ENCODE measurements around the gene STX1A.
"Not testable (repeated sequence)": the region's sequence is repeated elsewhere in the genome, so short reads cannot be mapped to it uniquely, and the experiment has no call there.

STX1A gene

GRCh38 chr7:73681031-73681430, 38.4 kb downstream of the STX1A start:
- no peak for DNase-seq (ENCODE audit: low read depth)

DNA sequence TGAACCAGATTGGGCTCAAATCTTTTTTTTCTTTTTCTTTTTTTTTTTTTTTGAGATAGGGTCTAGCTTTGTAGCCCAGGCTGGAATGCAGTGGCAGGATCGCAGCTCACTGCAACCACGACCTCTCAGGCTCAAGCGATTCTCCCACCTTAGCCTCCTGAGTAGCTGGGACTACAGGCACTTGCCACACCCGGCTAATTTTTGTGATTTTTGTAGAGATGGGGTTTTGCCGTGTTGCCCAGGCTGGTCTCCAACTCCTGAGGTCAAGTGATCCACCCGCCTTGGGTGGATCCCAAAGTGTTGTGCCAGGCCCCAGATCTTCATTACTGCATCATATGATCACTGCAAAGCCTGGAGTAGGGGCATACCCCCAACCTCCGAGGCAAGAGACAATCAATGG, 39.0 kb downstream of the STX1A start:
- DNase-seq (ENCODE audit: low read depth) = no peak

DNA sequence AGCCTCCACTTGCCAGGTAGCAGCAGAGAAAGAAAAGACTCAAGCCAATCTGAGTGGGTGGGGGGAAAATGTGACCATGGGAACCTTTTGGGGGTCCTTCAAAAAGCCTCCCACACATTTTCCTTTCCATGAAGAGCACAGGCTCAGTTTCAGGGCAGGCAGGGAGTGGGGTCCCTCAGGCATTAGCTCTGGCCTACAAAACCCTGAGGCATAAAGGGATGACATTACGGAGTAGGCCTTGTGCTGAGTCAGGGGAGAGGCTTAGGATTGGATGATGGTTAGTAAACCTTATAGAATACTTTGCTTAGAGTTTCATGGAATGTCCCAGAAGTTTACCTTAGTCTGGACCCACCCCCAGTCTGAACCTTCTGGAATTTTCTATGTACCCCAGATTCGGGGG, 39.8 kb downstream of the STX1A start:
- DNase-seq (ENCODE audit: low read depth) = no peak

DNA sequence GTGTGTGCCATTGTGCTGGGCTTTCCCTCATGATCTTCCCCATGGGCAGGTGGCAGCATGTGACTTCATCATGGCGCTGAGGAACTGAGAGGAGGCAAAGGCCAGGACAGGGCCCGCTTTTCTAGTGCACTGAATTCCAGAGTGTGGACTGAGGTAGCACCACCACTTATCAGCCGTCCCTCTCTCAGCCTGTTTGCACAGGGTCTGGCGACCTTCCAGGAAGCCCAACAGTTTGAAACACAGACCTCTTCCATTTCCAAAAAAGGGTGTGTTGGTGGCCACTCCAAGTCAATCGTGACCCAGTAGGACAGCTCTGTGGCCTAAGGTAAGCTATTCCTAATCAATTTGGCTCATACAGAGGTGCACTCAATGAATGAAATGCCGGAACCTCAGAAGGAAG, 40.6 kb downstream of the STX1A start:
- no peak for DNase-seq (ENCODE audit: low read depth)

DNA sequence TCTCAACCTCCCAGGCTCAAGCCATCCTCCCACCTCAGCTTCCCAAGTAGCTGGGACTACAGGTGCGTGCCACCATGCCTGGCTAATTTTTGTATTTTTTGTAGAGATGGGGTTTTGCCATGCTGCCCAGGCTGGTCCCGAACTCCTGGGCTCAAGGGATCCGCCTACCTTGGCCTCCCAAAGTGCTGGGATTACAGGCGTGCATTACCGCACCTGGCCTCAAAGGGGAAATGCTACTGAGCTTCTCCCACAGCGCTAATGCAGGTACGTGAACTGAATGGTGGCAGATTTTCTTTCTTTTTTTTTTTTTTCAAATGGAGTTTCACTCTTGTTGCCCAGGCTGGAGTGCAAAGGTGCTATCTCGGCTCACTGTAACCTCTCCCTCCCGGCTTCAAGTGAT, 43.4 kb downstream of the STX1A start:
- not testable (repeated sequence) for DNase-seq (ENCODE audit: low read depth)

- DNase-seq (ENCODE audit: low read depth) = no peak
Measured at GRCh38 chr7:73674468-73675124, 44.9 kb downstream of the STX1A start.

DNA sequence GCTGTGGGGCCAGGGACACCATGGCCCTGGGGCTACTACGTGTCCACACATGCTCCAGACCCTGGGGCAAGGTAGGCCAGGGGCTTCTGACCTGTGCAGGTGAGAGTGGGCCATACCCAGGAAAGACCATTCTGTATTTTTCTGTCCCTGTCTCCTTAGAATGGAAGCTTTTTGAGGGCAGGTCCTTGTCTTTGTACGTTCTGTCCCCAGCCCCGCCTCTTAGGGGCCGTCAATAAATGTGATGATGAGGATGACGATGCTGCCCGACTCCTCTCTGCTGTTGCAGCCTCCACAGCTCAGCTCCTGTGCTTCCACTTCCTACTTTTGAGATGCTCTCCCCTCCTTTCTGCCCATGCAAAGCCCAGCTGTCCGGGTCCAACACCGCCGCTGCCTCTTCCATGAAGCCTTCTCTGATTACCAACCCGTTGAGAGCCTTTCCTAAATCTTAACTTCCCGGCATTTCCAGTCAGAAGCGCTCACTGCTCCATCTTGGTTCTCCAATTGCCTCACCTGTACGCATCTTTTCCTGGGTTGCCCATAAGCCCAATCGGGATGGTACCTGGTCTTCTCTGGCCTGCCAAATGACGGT, 47.5 kb downstream of the STX1A start:
- DNase-seq (ENCODE audit: low read depth) = no peak

- no peak for DNase-seq (ENCODE audit: low read depth)
Measured at GRCh38 chr7:73671322-73671661, 48.2 kb downstream of the STX1A start.

DNA sequence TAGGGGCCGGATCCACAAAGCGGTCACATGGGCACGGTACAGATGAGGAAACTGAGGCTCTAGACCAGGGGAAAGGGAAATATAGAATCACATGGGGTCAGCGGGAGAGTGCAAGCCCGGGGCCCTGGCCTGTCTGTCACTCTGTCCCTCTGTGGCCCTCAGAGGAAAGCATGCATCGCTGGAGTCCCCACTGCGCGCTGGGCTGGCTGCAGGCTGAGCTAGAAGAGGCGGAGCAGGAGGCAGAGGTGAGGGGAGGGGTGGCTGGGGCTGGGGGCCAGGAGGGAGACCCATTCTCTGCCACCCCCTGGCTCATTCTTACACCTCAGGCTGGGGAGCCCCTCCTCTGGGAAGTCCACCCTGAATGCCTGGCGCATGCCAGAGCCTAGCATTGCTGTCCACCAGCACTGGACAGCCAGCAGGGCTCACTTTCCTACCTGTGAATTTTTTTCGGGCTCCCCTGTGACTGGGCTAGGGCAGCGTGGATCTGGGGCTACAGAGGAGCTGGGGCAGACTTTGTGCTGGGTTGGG, 49.5 kb downstream of the STX1A start:
- DNase-seq (ENCODE audit: low read depth) = no peak

GRCh38 chr7:73669288-73669701, 50.2 kb downstream of the STX1A start:
- no peak for DNase-seq (ENCODE audit: low read depth)

DNA sequence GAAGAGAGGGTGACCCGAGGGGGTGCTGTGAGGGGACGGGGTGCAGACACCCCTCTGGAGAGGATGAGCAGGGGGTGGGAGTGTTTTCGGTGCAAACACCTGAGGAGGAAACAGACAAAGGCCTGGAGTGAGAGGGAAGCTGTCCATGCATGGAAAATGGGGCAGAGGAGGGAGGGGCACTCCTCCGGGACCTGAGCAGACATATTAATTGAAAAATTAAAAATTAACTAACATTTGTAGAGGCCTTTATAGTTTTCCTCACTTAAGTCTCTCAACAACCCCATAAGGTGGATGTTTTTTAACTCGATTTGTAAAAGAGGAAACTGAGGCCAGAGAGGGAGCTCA, 50.6 kb downstream of the STX1A start:
- DNase-seq (ENCODE audit: low read depth) = no peak

- no peak for DNase-seq (ENCODE audit: low read depth)
Measured at GRCh38 chr7:73668103-73668885, 51.2 kb downstream of the STX1A start.

- peak; percentile 86 for DNase-seq (ENCODE audit: low read depth)
Measured at GRCh38 chr7:73667344-73668102, 51.9 kb downstream of the STX1A start, which contains the start of gene VPS37D. Gene VPS37D (plus strand): TSS chr7:73667831. CDS start chr7:73667959, 128 bp downstream.

- DNase-seq (ENCODE audit: low read depth) = no peak
Measured at GRCh38 chr7:73663033-73663432, 56.4 kb downstream of the STX1A start.

- DNase-seq (ENCODE audit: low read depth) = not testable (repeated sequence)
Measured at GRCh38 chr7:73660594-73660993, 58.9 kb downstream of the STX1A start.

GRCh38 chr7:73659983-73660382, 59.5 kb downstream of the STX1A start:
- no peak for DNase-seq (ENCODE audit: low read depth)

DNA sequence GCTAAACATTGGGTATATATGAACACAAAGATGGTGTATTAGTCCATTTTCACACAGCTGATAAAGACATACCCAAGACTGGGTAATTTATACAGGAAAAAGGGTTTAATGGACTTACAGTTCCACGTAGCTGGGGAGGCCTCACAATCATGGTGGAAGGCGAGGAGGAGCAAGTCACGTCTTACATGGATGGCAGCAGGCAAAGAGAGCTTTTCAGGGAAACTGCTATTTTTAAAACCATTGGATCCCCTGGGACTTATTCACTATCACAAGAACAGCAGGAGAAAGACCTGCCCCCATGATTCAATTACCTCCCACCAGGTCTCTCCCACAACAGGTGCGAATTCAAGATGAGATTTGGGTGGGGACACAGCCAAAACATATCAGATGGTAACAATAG, 64.2 kb downstream of the STX1A start:
- DNase-seq (ENCODE audit: low read depth) = not testable (repeated sequence)

DNA sequence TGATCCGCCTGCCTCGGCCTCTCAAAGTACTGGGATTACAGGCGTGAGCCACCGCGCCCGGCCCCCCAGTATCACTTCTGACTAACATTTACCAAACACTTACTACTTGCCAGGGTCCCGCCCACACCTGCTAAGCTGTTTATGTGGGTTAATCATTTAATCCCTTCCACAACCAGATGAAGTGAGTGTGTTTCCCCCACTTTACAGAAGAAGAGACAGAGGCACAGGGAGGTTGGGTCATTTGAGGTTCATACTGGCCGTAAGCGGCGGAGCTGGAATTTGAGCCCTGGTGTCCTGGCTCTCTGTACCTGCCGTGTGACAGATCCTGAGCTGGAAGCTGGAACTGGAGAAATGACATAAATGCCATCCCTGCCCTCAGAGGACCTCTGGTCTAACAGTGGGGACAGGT, 66.9 kb downstream of the STX1A start:
- no peak for DNase-seq (ENCODE audit: low read depth)

- DNase-seq (ENCODE audit: low read depth) = no peak
Measured at GRCh38 chr7:73650524-73650923, 68.9 kb downstream of the STX1A start.

GRCh38 chr7:73649576-73649975, 69.9 kb downstream of the STX1A start:
- no peak for DNase-seq (ENCODE audit: low read depth)
